ENCODE results near the gene MBOAT7.
"Not testable (repeated sequence)": the region's sequence is repeated elsewhere in the genome, so short reads cannot be mapped to it uniquely, and the experiment has no call there.

The MBOAT7 gene, protein sequence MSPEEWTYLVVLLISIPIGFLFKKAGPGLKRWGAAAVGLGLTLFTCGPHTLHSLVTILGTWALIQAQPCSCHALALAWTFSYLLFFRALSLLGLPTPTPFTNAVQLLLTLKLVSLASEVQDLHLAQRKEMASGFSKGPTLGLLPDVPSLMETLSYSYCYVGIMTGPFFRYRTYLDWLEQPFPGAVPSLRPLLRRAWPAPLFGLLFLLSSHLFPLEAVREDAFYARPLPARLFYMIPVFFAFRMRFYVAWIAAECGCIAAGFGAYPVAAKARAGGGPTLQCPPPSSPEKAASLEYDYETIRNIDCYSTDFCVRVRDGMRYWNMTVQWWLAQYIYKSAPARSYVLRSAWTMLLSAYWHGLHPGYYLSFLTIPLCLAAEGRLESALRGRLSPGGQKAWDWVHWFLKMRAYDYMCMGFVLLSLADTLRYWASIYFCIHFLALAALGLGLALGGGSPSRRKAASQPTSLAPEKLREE

DNA sequence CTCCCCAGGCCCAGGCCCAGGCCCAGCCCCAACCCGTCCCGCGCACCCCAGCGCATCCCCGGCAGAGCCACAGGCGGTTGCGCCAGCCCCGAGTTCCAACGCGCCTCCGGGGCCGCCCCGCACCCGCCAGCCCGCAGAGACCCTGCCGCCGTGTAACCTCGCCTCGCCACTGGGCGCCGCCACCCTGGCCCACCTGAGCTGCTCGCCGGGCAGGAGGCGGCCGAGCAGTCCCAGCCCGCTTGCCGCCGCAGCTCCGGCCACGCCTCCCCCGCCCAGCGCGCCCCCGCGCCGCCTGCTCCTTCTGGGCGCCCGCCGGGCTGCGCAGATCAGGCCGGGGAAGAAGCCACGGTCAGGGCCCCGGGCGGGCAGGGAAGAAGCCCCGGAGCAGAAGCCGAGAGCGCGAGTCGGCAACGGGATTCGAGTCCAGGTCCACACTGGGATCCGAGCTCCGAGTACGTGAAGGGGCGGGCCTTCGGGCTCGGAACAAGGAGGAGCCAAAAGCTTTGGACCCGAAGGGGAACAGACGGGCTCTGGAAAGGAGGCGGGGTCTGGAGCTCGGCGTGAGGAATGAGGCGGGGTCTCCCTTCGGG lies at the start of gene MBOAT7:
Gene MBOAT7, minus strand, starts transcription at position 436 of the 590 bp plus-strand sequence. CDS start 1,072 bp downstream, outside the sequence.
- peak within 1 kb of the TSS; percentile 77 for H3K4me3 ChIP-seq (ENCODE audit: low read depth, low read length)

DNA sequence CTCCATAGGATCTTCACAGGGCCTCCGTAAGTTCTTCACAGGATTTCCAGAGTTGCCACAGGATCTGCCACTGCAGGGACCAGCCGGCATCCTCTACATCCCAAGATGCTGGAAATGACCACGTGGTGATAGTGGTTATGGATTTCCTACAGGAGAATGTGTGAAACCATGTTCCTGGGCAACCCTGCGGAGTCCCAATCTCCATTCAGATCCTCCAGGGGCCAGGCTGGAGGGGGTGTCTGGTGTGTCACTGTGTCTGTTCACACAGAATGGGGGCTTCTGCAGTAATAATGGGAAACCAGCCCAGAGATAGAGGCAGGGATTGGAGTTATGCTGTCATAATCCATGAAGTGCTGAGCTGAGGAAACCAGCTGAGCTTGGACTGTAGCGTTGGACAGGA lies 44.6 kb upstream of the MBOAT7 start:
- H3K4me3 ChIP-seq (ENCODE audit: low read depth, low read length), result no peak overlapping the region

DNA sequence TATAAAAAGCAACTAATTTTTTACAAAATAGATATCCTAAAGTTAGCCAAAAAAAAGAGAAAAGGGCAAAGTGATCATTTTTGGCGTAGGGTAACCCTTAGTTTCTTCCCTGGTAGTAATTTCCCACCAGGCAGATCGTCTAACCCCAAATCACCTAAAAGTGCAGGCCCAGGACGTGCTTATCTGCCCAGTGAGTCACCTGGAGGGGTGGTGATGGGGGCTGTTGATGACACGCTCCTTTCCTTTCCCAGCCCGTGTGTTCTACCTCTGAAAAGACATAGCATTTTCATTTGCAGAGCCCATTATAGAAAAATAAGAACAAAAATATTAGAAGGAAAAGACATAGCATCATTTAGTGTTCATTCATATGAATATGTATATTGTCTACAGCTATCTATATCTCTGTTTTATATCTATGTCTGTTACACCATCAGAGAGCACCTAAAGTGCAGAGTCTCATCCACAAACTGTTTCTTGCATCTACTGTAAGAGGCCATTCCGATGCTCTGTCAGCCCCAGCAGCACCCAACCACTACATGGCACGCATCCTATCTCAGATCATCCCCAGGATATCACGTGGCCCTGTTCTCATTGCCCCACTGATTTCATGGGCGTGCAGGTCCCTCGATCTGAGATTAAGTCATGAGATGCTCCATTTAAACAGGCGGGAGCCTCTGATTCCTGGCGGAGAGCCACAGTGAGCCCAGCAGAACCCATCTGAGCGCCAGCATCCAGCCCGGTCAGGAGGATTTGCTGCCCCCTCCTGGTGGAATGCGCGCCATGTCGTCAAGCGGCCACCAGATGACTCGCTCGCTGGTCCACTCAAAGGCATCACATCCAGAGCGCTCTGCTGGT lies 41.9 kb upstream of the MBOAT7 start:
- no peak overlapping the region for H3K4me3 ChIP-seq (ENCODE audit: low read depth, low read length)

DNA sequence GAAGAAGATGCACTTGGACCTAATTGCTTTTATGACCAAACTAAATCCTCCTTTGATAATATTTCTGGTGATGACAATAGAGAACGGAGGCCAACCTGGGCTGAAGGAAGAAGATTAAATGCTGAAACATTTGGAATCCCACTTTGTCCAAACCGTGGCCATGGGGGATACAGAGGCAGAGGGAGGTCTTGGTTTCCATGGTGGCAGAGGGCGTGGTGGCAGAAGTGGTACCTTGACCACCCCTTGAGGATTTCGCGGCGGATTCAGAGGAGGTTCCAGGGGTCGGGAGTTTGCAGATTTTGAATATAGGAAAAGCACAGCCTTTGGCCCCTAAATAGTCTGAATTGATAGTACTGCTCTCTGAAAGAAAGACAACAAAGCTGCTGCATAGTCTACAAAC lies 40.7 kb upstream of the MBOAT7 start:
- H3K4me3 ChIP-seq (ENCODE audit: low read depth, low read length), result no peak overlapping the region

DNA sequence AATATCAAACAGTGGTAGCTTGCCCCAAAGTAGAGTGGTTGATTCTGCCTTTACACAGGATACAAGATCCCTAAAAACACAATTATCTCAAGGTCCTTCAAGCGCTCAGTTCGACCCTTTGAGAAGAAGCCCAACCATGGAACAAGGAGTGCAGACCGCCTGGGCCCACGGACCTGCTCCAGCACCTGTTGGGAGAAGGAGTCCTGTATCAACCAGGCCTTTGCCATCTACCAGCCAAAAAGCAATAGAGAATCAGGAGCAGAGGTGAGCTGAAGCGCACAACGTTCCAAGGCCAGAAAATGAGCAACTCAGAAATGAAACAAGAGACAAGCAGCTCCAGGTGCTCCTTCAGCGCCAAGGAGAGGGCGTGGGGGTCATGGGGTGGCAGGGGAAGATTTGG lies 39.8 kb upstream of the MBOAT7 start:
- no peak overlapping the region for H3K4me3 ChIP-seq (ENCODE audit: low read depth, low read length)

DNA sequence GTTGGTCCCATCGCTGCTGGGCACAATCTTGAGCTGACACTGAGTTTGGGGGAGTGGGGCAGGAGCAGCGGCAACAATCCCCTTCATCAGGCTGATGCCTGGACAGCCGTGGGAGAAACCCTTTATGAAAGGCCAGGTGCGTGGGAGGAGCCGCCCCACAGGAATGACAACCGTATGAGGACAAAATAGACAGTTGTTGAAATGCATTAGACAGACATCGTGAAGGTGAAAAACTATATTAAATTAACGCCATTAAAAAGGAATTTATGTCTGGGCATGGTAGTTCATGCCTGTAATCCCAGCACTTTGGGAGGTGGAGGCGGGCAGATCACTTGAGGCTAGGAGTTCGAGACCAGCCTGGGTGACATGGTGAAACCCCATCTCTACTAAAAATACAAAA lies 35.2 kb upstream of the MBOAT7 start:
- H3K4me3 ChIP-seq (ENCODE audit: low read depth, low read length), result not testable (repeated sequence)

DNA sequence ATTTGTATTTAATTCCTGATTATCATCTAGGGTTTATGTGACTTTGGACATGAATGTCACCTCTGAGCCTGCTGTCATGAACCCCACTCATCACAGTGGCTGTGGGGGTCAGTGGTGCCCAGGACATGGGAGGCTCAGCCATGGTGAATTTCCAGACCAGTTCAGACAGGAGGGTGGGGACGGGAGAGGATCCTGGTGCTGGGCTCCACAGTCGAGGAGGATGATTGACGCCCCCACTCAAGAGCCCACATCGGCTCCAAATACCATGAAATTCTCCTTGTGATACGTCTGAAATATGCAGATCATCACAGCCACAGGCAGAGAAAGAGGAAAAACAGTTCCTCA lies 34.5 kb upstream of the MBOAT7 start:
- H3K4me3 ChIP-seq (ENCODE audit: low read depth, low read length), result not testable (repeated sequence)

DNA sequence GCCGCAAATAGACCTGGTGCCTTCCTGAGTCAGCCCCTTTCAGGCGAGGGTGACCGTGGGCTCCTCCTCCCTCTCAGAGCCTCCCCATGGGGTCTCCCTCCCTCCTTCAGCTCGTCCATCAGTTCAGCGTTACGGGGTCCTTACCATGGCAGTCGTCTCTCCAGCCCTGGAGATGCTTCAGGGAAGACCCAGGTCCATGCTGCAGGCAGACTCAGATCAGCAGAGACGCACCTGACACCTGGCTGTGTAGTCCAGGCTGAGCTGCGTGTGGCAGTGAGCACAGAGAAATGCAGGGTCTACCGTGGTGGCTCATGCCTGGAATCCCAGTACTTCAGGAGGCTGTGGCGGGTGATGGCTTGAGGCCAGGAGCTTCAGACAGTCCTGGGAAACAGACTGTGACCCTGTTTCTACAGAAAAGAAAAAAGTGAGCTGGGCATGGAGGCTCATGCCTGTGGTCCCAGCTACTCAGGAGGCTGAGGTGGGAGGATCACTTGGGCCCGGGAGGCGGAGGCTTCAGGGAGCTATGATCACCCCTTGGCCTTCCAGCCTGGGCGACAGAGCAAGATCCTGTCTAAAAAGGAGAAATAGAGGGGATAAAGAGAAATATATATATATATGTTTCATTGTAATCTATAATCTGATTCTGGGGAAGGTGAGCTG lies 34.0 kb upstream of the MBOAT7 start:
- not testable (repeated sequence) for H3K4me3 ChIP-seq (ENCODE audit: low read depth, low read length)

DNA sequence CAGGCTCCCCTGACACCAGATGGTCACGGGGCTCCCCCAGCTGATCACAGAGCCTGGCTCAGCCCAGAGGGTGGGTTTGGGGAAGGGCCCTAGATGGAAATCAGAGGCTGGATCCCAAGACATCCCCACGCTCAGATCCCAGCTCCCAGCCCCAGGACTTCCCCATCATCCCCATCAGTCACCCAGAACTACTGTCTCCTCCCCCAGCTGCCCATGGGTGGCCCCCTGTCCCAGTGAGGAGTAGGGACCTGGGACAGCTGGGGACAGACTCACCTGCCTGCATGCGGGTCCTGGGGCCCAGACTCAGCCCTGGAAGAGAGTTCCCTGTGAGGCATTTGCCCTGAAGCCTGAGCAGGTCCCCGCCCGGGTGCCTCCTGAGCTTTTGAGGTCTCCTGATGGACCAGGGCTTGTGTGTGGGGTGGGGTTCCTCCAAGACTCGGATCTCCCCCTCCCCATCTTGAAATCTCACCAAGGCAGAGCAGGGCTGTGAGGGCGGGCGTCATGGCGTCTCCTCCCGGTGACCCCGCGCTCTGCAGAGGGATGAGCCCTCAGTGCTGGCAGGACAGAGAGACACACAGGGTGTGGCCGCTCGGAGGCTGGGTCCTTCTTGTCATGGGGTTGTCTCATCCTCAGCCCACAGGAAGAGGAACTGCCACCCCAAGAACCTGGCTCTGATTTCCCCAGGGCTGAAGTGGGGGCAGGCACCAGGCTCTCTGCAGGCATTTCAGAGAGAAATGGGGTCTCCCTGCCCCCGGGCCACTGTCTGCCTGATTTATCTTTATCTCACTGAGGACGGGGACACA lies 33.3 kb upstream of the MBOAT7 start, which contains the start of gene LILRB3:
Gene LILRB3, minus strand, starts transcription at position 534 of the 803 bp plus-strand sequence. Its CDS starts 31 bp downstream, at position 503.
- H3K4me3 ChIP-seq (ENCODE audit: low read depth, low read length), result not testable (repeated sequence)

DNA sequence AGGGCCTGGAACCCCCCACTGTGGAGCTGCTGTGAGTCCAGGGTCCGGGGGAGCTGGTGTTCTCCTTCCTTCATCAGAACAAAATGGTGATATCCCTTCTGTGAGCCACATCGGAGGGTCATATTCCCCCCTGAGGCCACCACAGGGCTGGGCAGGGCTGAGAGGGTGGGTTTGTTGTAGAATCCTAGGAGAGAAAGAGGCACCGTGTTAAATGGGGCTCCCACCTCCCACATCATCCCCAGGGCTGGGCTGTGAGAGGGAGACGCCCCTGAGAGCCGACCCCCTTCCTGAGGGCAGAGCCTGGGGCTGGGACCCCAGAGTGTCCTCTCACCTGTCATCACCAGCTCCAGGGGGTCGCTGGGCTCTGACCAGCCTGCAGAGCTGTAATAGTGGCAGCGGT lies 32.6 kb upstream of the MBOAT7 start:
- H3K4me3 ChIP-seq (ENCODE audit: low read depth, low read length), result not testable (repeated sequence)

DNA sequence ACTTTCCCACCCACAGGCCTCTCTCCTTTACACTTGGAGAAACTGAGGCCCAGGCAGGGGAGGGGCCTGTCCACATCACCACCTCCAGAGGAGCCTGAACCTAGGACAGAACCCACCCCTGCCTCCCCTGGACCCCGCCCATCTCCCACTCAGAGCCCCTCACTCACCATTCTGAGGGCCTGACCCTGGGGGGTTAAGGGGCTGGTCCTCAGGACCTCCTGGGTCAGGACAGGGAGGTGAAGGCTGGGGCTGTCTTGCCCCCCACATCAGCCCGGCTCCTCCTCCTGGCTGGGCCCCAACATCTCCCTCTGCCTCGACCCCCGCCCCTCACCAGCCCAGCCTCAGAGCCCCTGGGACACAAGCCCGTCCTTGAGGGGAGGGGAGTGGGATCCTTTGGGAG lies 30.3 kb upstream of the MBOAT7 start:
- H3K4me3 ChIP-seq (ENCODE audit: low read depth, low read length), result not testable (repeated sequence)

DNA sequence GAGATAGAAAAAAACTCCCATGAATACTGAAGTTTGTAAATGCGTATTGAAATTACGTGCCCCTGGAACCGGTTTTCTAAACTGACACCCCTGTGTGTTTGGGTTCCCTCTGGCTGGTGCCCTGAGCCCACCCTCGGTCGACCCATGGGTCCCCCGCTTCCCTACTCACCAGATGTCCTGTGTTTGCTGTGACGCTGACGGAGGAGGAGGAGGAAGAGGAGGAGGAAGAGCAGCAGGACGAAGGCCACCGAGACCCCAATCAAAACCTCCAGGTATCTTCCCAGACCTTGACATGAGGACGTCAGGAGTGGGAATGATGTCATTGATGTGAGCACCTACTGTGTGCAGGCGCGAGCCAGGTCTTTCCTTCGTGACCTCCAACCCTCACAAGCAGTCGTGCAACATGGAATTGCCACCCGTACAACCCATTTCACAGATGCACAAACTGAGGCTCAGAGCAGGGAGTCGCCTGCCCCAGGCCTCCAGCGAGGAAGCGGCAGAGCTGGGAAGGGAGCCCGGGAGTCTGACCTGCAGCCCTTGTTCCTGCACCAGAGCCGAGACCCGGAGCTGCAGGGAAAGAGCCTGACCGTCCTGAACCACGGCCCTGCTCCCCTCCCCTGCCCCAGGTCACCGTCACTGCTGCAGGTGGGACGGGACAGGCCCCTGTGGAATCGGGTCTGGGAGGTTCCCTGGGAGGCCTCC lies 29.7 kb upstream of the MBOAT7 start:
- H3K4me3 ChIP-seq (ENCODE audit: low read depth, low read length), result no peak overlapping the region

DNA sequence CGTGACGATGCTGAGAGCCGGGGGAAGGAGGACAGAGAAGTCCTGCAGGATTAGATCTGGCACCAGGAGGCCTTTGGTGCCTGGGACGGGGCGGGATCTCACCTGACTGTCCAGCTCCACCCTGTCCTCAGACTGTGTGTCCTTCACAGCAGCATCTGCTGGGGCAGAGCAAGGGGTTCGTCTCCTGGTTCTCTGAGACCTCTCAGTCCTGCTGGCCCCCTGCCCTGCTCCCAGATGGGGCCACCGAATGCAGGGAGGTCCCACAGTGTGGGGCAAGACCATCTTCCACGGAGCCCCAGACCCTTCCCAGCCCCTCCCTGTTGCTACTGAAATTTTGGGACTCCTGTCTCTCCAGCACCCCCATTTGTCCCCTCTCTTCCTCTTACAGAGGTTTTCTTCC lies 28.9 kb upstream of the MBOAT7 start:
- no peak overlapping the region for H3K4me3 ChIP-seq (ENCODE audit: low read depth, low read length)

DNA sequence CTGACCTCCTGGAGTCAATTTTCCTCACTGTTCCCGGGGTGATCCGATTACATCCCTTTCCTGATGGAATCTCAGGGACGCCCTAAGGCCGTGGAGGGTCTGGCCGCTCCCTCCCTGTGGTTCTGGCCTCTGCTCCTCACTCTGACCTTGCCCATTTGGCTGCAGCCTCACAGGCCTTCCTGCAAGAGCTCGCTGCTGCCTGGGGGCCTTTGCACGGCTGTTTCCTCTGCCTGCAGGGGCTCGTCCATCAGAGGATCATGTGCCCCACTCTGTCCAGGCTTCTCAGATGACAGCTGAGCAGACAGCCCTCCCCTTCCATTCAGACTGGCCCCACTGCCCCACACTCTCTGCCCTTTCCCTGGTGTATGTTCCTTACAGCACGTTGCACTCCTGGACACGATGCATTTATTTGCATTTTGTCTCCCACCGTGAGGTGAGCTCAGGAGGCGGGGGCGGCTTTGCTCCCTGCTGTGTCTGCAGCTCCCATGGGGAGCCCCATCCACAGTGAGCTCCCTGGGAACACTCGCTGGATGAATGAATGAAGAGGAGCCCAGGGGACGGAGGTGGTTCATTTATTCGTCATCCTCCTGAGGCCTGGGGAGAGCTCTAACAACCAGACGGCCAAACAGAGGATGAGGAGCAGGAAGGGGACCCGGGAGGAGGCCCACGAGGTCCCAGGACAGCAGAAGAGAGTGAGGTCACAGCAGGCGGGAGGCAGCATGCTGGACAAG lies 28.3 kb upstream of the MBOAT7 start:
- not testable (repeated sequence) for H3K4me3 ChIP-seq (ENCODE audit: low read depth, low read length)

DNA sequence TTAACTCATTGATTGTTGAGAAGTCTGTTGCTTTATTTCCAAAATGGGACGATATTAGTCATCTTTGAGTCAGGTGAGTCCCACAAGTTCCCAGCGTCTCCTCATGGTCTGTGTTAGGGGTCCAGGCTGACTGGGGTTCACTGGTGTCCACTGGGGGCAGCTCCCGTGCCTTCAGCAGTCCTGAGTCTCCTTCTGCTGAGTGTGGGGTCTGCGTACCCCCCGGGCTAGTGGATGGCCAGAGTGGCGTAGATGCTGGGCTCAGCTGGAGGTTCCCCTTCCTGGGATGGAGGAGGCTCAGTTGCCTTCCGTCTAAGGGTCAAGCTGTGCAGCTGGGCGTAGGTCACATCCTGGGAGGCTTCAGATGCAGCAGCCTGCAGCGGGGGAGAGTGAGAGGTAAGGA lies 27.5 kb upstream of the MBOAT7 start:
- no peak overlapping the region for H3K4me3 ChIP-seq (ENCODE audit: low read depth, low read length)

DNA sequence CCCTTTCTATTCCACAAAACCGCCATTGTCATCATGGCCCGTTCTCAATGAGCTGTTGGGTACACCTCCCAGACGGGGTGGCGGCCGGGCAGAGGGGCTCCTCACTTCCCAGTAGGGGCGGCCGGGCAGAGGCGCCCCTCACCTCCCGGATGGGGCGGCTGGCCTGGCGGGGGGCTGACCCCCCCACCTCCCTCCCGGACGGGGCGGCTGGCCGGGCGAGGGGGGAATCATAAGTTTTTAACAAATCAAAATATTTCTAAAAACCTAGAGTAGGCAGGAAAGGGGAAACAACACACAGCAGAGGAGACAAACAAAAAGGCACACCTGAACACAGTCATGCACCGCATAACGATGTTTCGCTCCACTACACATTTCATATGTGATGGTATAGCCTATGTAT lies 25.4 kb upstream of the MBOAT7 start:
- H3K4me3 ChIP-seq (ENCODE audit: low read depth, low read length), result not testable (repeated sequence)

DNA sequence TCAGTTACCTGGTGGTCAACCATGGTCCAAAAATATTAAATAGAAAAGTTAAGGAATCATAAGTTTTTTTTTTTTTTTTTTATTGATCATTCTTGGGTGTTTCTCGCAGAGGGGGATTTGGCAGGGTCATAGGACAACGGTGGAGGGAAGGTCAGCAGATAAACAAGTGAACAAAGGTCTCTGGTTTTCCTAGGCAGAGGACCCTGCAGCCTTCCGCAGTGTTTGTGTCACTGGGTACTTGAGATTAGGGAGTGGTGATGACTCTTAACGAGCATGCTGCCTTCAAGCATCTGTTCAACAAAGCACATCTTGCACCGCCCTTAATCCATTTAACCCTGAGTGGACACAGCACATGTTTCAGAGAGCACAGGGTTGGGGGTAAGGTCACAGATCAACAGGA lies 24.8 kb upstream of the MBOAT7 start:
- H3K4me3 ChIP-seq (ENCODE audit: low read depth, low read length), result not testable (repeated sequence)

DNA sequence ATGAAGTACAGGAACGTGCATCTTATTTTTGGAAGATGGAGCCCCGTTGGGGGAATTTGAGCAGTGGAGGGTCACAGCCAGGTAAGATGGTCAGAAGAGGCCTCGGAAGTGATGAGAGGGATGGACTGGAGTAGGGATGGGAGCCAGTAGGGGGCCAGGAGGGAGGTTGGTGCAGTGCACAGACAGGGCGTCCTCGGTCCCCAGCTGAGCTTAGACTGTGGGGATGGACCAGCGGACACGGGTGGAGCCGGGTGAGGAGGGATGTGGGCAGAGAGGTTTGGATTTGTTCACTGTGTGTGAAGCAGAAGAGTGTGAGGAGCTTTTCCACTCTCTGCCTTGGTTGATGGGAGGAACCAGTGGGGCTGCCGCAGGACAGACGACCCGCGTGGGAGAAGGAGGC lies 21.9 kb upstream of the MBOAT7 start:
- no peak overlapping the region for H3K4me3 ChIP-seq (ENCODE audit: low read depth, low read length)

Measured in iPS-11a (cell line).